Measurements from ENCODE around the gene APOL1. TPM values are rescaled to one million over a fixed set of nuclear protein-coding genes. Genes with fewer than 3 reads are reported as not detected.

Gene APOL1
- total and polyA plus RNA-seq, 2 donors (not counting 1 experiment from before 2014, with no cell fraction given): 3.3 to 11.2 TPM

GRCh38 chr22:36212901-36213300 is 40.0 kb upstream of the APOL1 start:
- no peak for ATAC-seq (ENCODE audit: low read depth)

DNA sequence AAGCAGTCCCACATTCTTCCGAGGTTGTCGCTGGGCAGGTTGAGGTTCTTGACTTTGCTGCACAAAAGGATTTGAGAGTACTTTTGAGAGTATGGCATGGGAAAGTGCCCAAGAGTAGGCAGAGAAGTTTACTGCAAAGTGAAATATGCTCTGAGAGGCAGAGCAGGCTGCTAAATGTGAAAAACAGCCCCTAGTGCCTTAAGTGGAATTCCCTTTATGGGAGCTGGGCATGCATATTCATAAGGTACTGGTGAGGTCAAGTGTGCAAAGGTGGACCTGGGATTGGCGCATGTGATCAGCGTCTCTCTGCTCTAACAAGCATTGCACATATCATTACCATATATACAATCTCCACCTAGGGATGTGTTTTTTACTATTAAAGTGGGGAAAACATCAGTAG is 39.3 kb upstream of the APOL1 start:
- Mint-ChIP-seq H3K9me3 (ENCODE audit: insufficient read depth) (no peaks in the 10 kb centered on the region), H3K4me3 (no peak overlapping the region), H3K27ac (no peak overlapping the region), H3K4me1 (peaks cover 17% of the 10 kb centered on the region), H3K27me3 (peaks cover 16% of the 10 kb centered on the region)
- Histone ChIP-seq H3K9ac (ENCODE audit: low read length) (no peak overlapping the region), H3K79me2 (ENCODE audit: control insufficient read depth, insufficient read depth, low read length) (no peaks in the 10 kb centered on the region), H3K9me3 (ENCODE audit: control extremely low read depth in 1 of 3, control insufficient read depth in 2 of 3, insufficient read depth in 1 of 3, low read length in 2 of 3) (peaks cover 1 to 9% (median 7%) of the 10 kb centered on the region in 3 donors), H3K4me1 (ENCODE audit: control insufficient read depth in 2 of 2, insufficient read depth in 2 of 2, low read length in 2 of 2) (peaks cover 14 to 19% of the 10 kb centered on the region in 2 donors), H3K4me2 (replicated peaks; ENCODE audit: low read depth, low read length, poor library complexity, severe bottlenecking) (no peak overlapping the region), H2AFZ (ENCODE audit: insufficient read depth, low read depth, low read length, poor library complexity, severe bottlenecking) (no peak overlapping the region), H3K4me3 (ENCODE audit: control extremely low read depth in 1 of 5, extremely low read depth in 1 of 5, insufficient read depth in 1 of 5, low read depth in 2 of 5, low read length in 4 of 5) (no peak overlapping the region), H3K27ac (ENCODE audit: low read length in 2 of 2) (no peak overlapping the region), H4K20me1 (ENCODE audit: control insufficient read depth, insufficient read depth, low read length, poor library complexity, severe bottlenecking) (no peaks in the 10 kb centered on the region), H3K27me3 (replicated peaks in 1 of 4; ENCODE audit: control extremely low read depth in 1 of 4, control insufficient read depth in 3 of 4, insufficient read depth in 4 of 4, low read length in 3 of 4) (no peaks in the 10 kb centered on the region), H3K36me3 (replicated peaks in 1 of 2; ENCODE audit: control extremely low read depth in 1 of 2, control insufficient read depth in 1 of 2, extremely low read depth in 1 of 2, insufficient read depth in 2 of 2, low read length in 1 of 2) (no peaks in the 10 kb centered on the region)
- no peak for DNase-seq
- ChIA-PET CTCF (no interaction called here), POLR2A (no interaction called here)
- TF ChIP-seq EZH2 (IDR thresholded peaks at IDR 0.05; ENCODE audit: borderline replicate concordance, insufficient read depth, low read depth, low read length, poor library complexity, severe bottlenecking) (no peak), CTCF (IDR thresholded peaks at IDR 0.05) (no peak)
- whole genome bisulfite sequencing (ENCODE audit: insufficient coverage): 86% methylated on average over 2 of the region's 4 CpGs
- ATAC-seq (ENCODE audit: low read depth): no peak
- intact Hi-C loops (cut with micrococcal nuclease): no loop called here

More at GRCh38 chr22:36212901-36213300, 40.0 kb upstream of the APOL1 start:
- DNase-seq: no peak
- Histone ChIP-seq H4K20me1 (ENCODE audit: control insufficient read depth, insufficient read depth, low read length, poor library complexity, severe bottlenecking) (no peaks in the 10 kb centered on the region), H3K4me3 (ENCODE audit: control extremely low read depth in 1 of 5, extremely low read depth in 1 of 5, insufficient read depth in 1 of 5, low read depth in 2 of 5, low read length in 4 of 5) (no peak overlapping the region), H3K4me1 (ENCODE audit: control insufficient read depth in 2 of 2, insufficient read depth in 2 of 2, low read length in 2 of 2) (peaks cover 14 to 19% of the 10 kb centered on the region in 2 donors), H3K9me3 (ENCODE audit: control extremely low read depth in 1 of 3, control insufficient read depth in 2 of 3, insufficient read depth in 1 of 3, low read length in 2 of 3) (peaks cover 1 to 9% (median 9%) of the 10 kb centered on the region in 3 donors), H3K27me3 (replicated peaks in 1 of 4; ENCODE audit: control extremely low read depth in 1 of 4, control insufficient read depth in 3 of 4, insufficient read depth in 4 of 4, low read length in 3 of 4) (no peaks in the 10 kb centered on the region), H3K79me2 (ENCODE audit: control insufficient read depth, insufficient read depth, low read length) (no peaks in the 10 kb centered on the region), H3K36me3 (replicated peaks in 1 of 2; ENCODE audit: control extremely low read depth in 1 of 2, control insufficient read depth in 1 of 2, extremely low read depth in 1 of 2, insufficient read depth in 2 of 2, low read length in 1 of 2) (no peaks in the 10 kb centered on the region), H2AFZ (ENCODE audit: insufficient read depth, low read depth, low read length, poor library complexity, severe bottlenecking) (no peak overlapping the region), H3K4me2 (replicated peaks; ENCODE audit: low read depth, low read length, poor library complexity, severe bottlenecking) (no peak overlapping the region), H3K9ac (ENCODE audit: low read length) (no peak overlapping the region), H3K27ac (ENCODE audit: low read length in 2 of 2) (no peak overlapping the region)
- intact Hi-C loops (cut with micrococcal nuclease): no loop called here
- H3K27ac Mint-ChIP-seq: no peak overlapping the region
- H3K9me3 Mint-ChIP-seq (ENCODE audit: insufficient read depth): no peaks in the 10 kb centered on the region
- no peak overlapping the region for H3K4me3 Mint-ChIP-seq
- POLR2A ChIA-PET: no interaction called here
- CTCF ChIA-PET: no interaction called here
- TF ChIP-seq CTCF (IDR thresholded peaks at IDR 0.05) (no peak), EZH2 (IDR thresholded peaks at IDR 0.05; ENCODE audit: borderline replicate concordance, insufficient read depth, low read depth, low read length, poor library complexity, severe bottlenecking) (no peak)
- peaks cover 9% of the 10 kb centered on the region for H3K27me3 Mint-ChIP-seq
- peaks cover 17% of the 10 kb centered on the region for H3K4me1 Mint-ChIP-seq

Measured in B cell (primary cell).